OCI-LY7 (cell line): ENCODE results near the gene PURA. TPM values are rescaled to one million over a fixed set of nuclear protein-coding genes. Genes with fewer than 3 reads are reported as not detected.

Source experiments
- BruUV-seq: library from RNA; stranded (reverse); fragments of 400-500 nt; replicated peaks from 2 replicates; lab custom pipeline; 2021; lab: Mats Ljungman, UMichigan
- CTCF ChIA-PET: fragments of 300-600 bp; sonication (Branson Sonifier 250); formaldehyde crosslinking; loops from one replicate; lab custom pipeline; 2022; ENCODE audit warnings: antibody characterized with exemption; ENCODE audit not compliant: unreplicated experiment; lab: Charles Lee
- POLR2A ChIA-PET: fragments of 300-600 bp; sonication (Branson Sonifier 250); formaldehyde crosslinking; loops from one replicate; lab custom pipeline; 2022; ENCODE audit warnings: antibody characterized with exemption; lab: Charles Lee
- DNase-seq: peaks from one replicate; pipeline ENCODE4 v3.0.0-alpha.2; 2015; ENCODE audit warnings: low spot score
- H2AFZ ChIP-seq: fragments of 200-600 bp; sonication (generic), shearing (Covaris generic); 2 replicates; pipeline ENCODE4 v1.6.1; 2014; ENCODE audit warnings: mild to moderate bottlenecking, antibody characterized with exemption, low read length, moderate library complexity
- H3K27ac ChIP-seq: fragments of 200-600 bp; sonication (generic); 2 replicates; pipeline ENCODE4 v1.5.1; 2014; ENCODE audit warnings: mixed run types, low read depth, mild to moderate bottlenecking, moderate library complexity, low read length, inconsistent platforms; ENCODE audit not compliant: poor library complexity, severe bottlenecking
- H3K36me3 ChIP-seq: fragments of 200-600 bp; sonication (generic); 2 replicates; pipeline ENCODE4 v1.6.1; 2014; ENCODE audit warnings: mild to moderate bottlenecking, antibody characterized with exemption, low read length, moderate library complexity, mixed read lengths; ENCODE audit not compliant: insufficient read depth
- H3K4me1 ChIP-seq: fragments of 200-600 bp; sonication (generic); 2 replicates; pipeline ENCODE4 v1.5.1; 2014; ENCODE audit warnings: mild to moderate bottlenecking, low read length; ENCODE audit not compliant: insufficient read depth, poor library complexity, severe bottlenecking
- H3K4me2 ChIP-seq: fragments of 200-600 bp; sonication (generic); 2 replicates; pipeline ENCODE4 v1.6.1; 2014; ENCODE audit warnings: mild to moderate bottlenecking, low read length
- H3K4me3 ChIP-seq: fragments of 200-600 bp; sonication (generic); 2 replicates; pipeline ENCODE4 v1.5.1; 2014; ENCODE audit warnings: mild to moderate bottlenecking, low read depth, low read length; ENCODE audit not compliant: poor library complexity, severe bottlenecking
- H3K79me2 ChIP-seq: fragments of 200-600 bp; sonication (generic); 2 replicates; pipeline ENCODE4 v1.6.1; 2016; ENCODE audit warnings: low read depth, mild to moderate bottlenecking, low read length, moderate library complexity, mixed read lengths; ENCODE audit not compliant: insufficient read depth
- H3K9me2 ChIP-seq: fragments of 200-600 bp; sonication (generic); 2 replicates; pipeline ENCODE4 v1.6.1; 2016; ENCODE audit warnings: mild to moderate bottlenecking, low read length, mixed read lengths; ENCODE audit not compliant: insufficient read depth
- H3K9me3 ChIP-seq: fragments of 200-600 bp; sonication (generic); 2 replicates; pipeline ENCODE4 v1.6.1; 2014; ENCODE audit warnings: mild to moderate bottlenecking, mixed run types, low read length, mixed read lengths
- H4K20me1 ChIP-seq: fragments of 200-600 bp; sonication (generic); 2 replicates; pipeline ENCODE4 v1.6.1; 2014; ENCODE audit warnings: mild to moderate bottlenecking, antibody characterized with exemption, low read length, moderate library complexity, mixed read lengths; ENCODE audit not compliant: insufficient read depth
- CTCF ChIP-seq: fragments of 200-600 bp; sonication (generic); conservative IDR thresholded peaks from 2 replicates; pipeline ENCODE4 v1.5.1; 2014; ENCODE audit warnings: mild to moderate bottlenecking, antibody characterized with exemption, low read length, moderate library complexity, mixed read lengths
- EZH2phosphoT487 ChIP-seq: fragments of 200-600 bp; sonication (generic); IDR thresholded peaks from 2 replicates; pipeline ENCODE4 v1.6.1; 2018; ENCODE audit warnings: low read depth, borderline replicate concordance, mild to moderate bottlenecking, mixed run types, antibody characterized with exemption, low read length, moderate library complexity, mixed read lengths
- intact Hi-C: fragments of 100-400 bp; cut with micrococcal nuclease; formaldehyde crosslinking; loops from one replicate; pipeline ENCODE4 v1.10.0; 2022; ENCODE audit not compliant: unreplicated experiment
- total RNA-seq, 2 experiments: library from RNA; depleted of rRNA in 1 of 2; stranded (reverse); fragments of >200 nt in 1 of 2; shearing (Covaris generic) in 1 of 2; gene quantifications; 2 replicates each; pipeline ENCODE4 v1.2.3, GENCODE V29; 2014 to 2022

The PURA gene
- total RNA-seq, 2 experiments from 2014 or later = 19.0 to 19.7 TPM

DNA sequence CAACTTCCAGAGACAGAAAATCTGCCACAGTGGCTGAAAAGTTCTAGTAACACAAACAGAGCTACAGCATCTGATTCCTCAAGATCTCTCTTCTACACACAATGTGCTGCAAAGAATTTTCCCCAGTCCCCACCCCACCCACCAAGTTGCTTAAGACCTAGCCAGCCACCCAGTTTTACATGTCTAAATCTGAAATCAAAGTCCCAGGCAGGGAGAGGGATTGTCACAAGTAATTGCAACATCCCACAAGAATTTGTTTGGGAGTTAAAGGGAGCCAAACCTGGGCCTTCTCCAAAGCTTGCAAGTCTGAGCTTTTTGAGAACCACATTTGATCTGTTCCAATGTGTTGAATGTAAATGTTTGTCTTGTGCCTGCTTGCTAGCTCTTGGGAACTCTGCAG is 27.3 kb downstream of the PURA start:
- Histone ChIP-seq H3K4me1 (no peaks in the 10 kb centered on the region), H3K9me2 (no peaks in the 10 kb centered on the region), H3K4me2 (no peak overlapping the region), H3K27ac (no peak overlapping the region), H4K20me1 (no peaks in the 10 kb centered on the region), H3K79me2 (no peaks in the 10 kb centered on the region), H3K4me3 (no peak overlapping the region), H3K9me3 (no peaks in the 10 kb centered on the region), H2AFZ (no peak overlapping the region), H3K36me3 (no peaks in the 10 kb centered on the region)
- no peak for DNase-seq
- intact Hi-C loops = no loop called here
- BruUV-seq = no TSS peak
- TF ChIP-seq CTCF (no peak), EZH2phosphoT487 (no peak)
- ChIA-PET POLR2A (interaction anchor here (0.8 kb wide), 1 partner anchor 20 kb away, joined by 3 read pairs; no protein-coding TSS in a partner anchor), CTCF (no interaction called here)

GRCh38 chr5:140142246-140142645 is 28.3 kb downstream of the PURA start:
- Histone ChIP-seq H4K20me1 (no peaks in the 10 kb centered on the region), H3K79me2 (no peaks in the 10 kb centered on the region), H2AFZ (no peak overlapping the region), H3K9me3 (no peaks in the 10 kb centered on the region), H3K4me3 (no peak overlapping the region), H3K27ac (no peak overlapping the region), H3K4me1 (no peaks in the 10 kb centered on the region), H3K4me2 (no peak overlapping the region), H3K36me3 (no peaks in the 10 kb centered on the region), H3K9me2 (no peaks in the 10 kb centered on the region)
- ChIA-PET POLR2A (interaction anchor here (0.5 to 0.7 kb wide), 3 partner anchors 16 to 1567 kb away, joined by 3 read pairs; no protein-coding TSS in a partner anchor), CTCF (no interaction called here)
- DNase-seq = no peak
- intact Hi-C loops = no loop called here
- TF ChIP-seq EZH2phosphoT487 = no peak
- no peak for TF ChIP-seq CTCF
- no TSS peak for BruUV-seq

DNA sequence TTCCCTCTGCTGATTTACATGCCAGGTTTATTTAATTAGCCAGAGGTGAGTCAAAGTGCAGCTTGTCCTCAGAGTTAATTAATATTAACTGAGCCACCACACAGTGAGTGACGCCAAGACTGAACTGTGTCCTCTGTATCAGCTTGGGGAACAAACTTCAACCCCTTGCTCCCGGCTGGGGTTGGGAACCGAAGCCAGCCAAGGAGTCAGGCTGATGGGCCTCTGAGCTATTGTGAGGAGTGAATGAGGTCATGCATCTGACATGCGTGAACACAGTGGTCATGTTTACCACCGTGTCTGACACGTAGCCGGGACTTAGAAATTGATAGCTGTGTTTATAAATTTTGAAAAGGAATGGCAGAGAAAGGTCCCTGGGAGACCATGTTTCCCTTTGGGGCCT is 28.9 kb downstream of the PURA start:
- CTCF ChIA-PET = no interaction called here
- no peak for TF ChIP-seq EZH2phosphoT487
- no peak for TF ChIP-seq CTCF
- Histone ChIP-seq H3K27ac (no peak overlapping the region), H3K4me2 (no peak overlapping the region), H3K9me3 (no peaks in the 10 kb centered on the region), H3K36me3 (no peaks in the 10 kb centered on the region), H4K20me1 (no peaks in the 10 kb centered on the region), H3K79me2 (no peaks in the 10 kb centered on the region), H3K9me2 (no peaks in the 10 kb centered on the region), H3K4me3 (no peak overlapping the region), H3K4me1 (no peaks in the 10 kb centered on the region), H2AFZ (no peak overlapping the region)
- no peak for DNase-seq
- intact Hi-C loops = no loop called here
- POLR2A ChIA-PET = no interaction called here
- BruUV-seq = no TSS peak
